T-cell (primary cell): Measurements from ENCODE around the gene IFT172. TPM values are rescaled to one million over a fixed set of nuclear protein-coding genes. Genes with fewer than 3 reads are reported as not detected.
A peak's percentile ranks its signal among the peaks of the same experiment; 100 is the strongest.

Experiments used
- ATAC-seq, 4 experiments: fragments of 200-7000 bp in 3 of 4; fragments of 150-1000 bp in 1 of 4; cut with Tn5 transposase; replicated peaks in 1 of 4; 1 replicate in 3 of 4; 2 replicates in 1 of 4; pipeline ENCODE4 v1.10.0; 2021; ENCODE audit warnings: moderate library complexity in 3 of 4, mild to moderate bottlenecking in 2 of 4, moderate number of reproducible peaks in 1 of 4
- CTCF ChIA-PET, 2 donors: fragments of 300-600 bp; sonication (Branson Sonifier 250); formaldehyde crosslinking; loops; one replicate each; lab custom pipeline; 2022; ENCODE audit warnings: antibody characterized with exemption in 2 of 2; lab: Charles Lee
- POLR2A ChIA-PET, 2 donors: fragments of 300-600 bp; sonication (Branson Sonifier 250); formaldehyde crosslinking; loops; one replicate each; lab custom pipeline; 2022; ENCODE audit warnings: antibody characterized with exemption in 2 of 2; lab: Charles Lee
- DNase-seq, 35 experiments: peaks; one replicate each; pipeline versions ENCODE4 v3.0.0 to v3.0.0-alpha.2; 2013 to 2023
- H3K27ac ChIP-seq: one replicate; pipeline ENCODE4 v1.5.1; 2013; ENCODE audit warnings: low read length
- H3K27me3 ChIP-seq, 2 experiments: replicated peaks in 1 of 2; 1 replicate in 1 of 2; 2 replicates in 1 of 2; pipeline versions ENCODE4 v1.6.1 to v1.7.0; 2013; ENCODE audit warnings: low read length in 1 of 2, mixed read lengths in 1 of 2; ENCODE audit not compliant: control insufficient read depth in 2 of 2, insufficient read depth in 2 of 2; ENCODE audit errors: extremely low read depth in 1 of 2
- H3K36me3 ChIP-seq, 2 donors: 1 replicate in 1 of 2; 2 replicates in 1 of 2; pipeline versions ENCODE4 v1.6.1 to v1.7.0; 2013; ENCODE audit warnings: low read length in 1 of 2; ENCODE audit not compliant: control insufficient read depth in 2 of 2, insufficient read depth in 1 of 2; ENCODE audit errors: extremely low read depth in 1 of 2
- H3K4me1 ChIP-seq, 2 experiments: 1 replicate in 1 of 2; 2 replicates in 1 of 2; pipeline versions ENCODE4 v1.6.1 to v1.7.0; 2013; ENCODE audit warnings: low read length in 2 of 2, mixed read lengths in 1 of 2; ENCODE audit not compliant: insufficient read depth in 2 of 2, control insufficient read depth in 1 of 2; ENCODE audit errors: extremely low read depth in 1 of 2
- H3K4me3 ChIP-seq, 2 donors: 1 replicate in 1 of 2; 2 replicates in 1 of 2; pipeline versions ENCODE4 v1.5.1 to v1.7.0; 2013; ENCODE audit warnings: mild to moderate bottlenecking in 2 of 2, low read length in 1 of 2, moderate library complexity in 1 of 2; ENCODE audit not compliant: control insufficient read depth in 1 of 2; ENCODE audit errors: extremely low read depth in 1 of 2
- H3K9me3 ChIP-seq: 2 replicates; pipeline ENCODE4 v1.7.0; 2013
- H3K27ac Mint-ChIP-seq, 2 donors: one replicate each; pipeline ENCODE4 v1.8.0; 2020 to 2021; ENCODE audit warnings: mild to moderate bottlenecking in 2 of 2, mixed read lengths in 2 of 2
- H3K27me3 Mint-ChIP-seq, 2 donors: one replicate each; pipeline ENCODE4 v1.8.0; 2021 to 2022; ENCODE audit warnings: mixed read lengths in 2 of 2
- H3K36me3 Mint-ChIP-seq: one replicate; pipeline ENCODE4 v1.8.0; 2021; ENCODE audit warnings: mixed read lengths
- H3K4me1 Mint-ChIP-seq, 3 donors: one replicate each; pipeline ENCODE4 v1.8.0; 2020 to 2022; ENCODE audit warnings: mixed read lengths in 3 of 3, mild to moderate bottlenecking in 1 of 3
- H3K4me3 Mint-ChIP-seq, 3 donors: one replicate each; pipeline ENCODE4 v1.8.0; 2020 to 2022; ENCODE audit warnings: mild to moderate bottlenecking in 3 of 3, mixed read lengths in 3 of 3, moderate library complexity in 3 of 3
- H3K9me3 Mint-ChIP-seq, 3 donors: one replicate each; pipeline ENCODE4 v1.8.0; 2020 to 2022; ENCODE audit warnings: mixed read lengths in 3 of 3
- WGBS: methylation state at CpG from one replicate; pipeline ENCODE4 v1.1.5; 2013; ENCODE audit warnings: missing lambda C conversion rate; ENCODE audit not compliant: insufficient coverage; 5-methylcytosine and 5-hydroxymethylcytosine counted together
- total RNA-seq, 35 experiments: library from RNA in 6 of 35; stranded (reverse) in 6 of 35; fragments of 120-200 nt in 1 of 35; gene quantifications; one replicate each; pipeline versions ENCODE4 v1.2.1 to v1.2.4 and lab custom pipeline; 2013 to 2026

The IFT172 gene
- total RNA-seq, 5 donors from 2014 or later (not counting 1 experiment from before 2014, with no cell fraction given): 14.6 to 25.3 (median 17.3) TPM

DNA sequence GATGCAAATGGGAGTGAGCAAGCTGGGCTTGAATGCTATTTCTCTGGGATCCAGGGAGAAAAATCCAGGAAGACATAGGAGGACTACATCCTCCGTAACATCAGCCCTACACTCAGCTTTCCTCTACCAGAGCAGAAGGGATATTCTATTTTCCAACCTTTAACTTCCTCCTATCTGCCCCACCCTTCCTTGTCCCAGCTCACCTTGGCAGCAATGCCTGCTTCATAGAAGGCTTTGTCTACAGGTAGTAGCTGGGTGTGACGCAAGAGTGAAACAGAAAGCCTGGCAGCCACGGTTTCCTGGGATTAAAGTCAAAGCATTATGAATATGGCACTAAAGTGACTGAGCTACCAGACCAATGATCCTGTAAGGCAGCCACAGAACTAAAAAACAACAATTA lies 43.5 kb downstream of the IFT172 start:
- peaks cover 15 to 30% of the 10 kb centered on the region in 2 donors for H3K36me3 ChIP-seq
- no peak for ATAC-seq
- H3K27me3 Mint-ChIP-seq: no peaks in the 10 kb centered on the region
- H3K4me1 ChIP-seq: peaks cover 3 to 4% of the 10 kb centered on the region in 2 experiments
- H3K27ac ChIP-seq: no peak overlapping the region
- no peak overlapping the region for H3K4me3 Mint-ChIP-seq
- H3K4me3 ChIP-seq: no peak overlapping the region
- peak overlapping the region in 1 of 2 donors; percentile 61 for H3K27ac Mint-ChIP-seq
- ChIA-PET POLR2A (interaction anchor here in 1 of 2 donors (0.6 kb wide), 1 partner anchor 185 kb away, joined by 4 read pairs; no protein-coding TSS in a partner anchor), CTCF (interaction anchor here (0.7 to 0.9 kb wide), 2 partner anchors 16 to 17 kb away, joined by 3 to 6 read pairs; no protein-coding TSS in a partner anchor)
- DNase-seq: no peak
- WGBS: no CpG with 5 or more reads among the region's 3 CpGs
- H3K9me3 Mint-ChIP-seq: no peaks in the 10 kb centered on the region
- no peaks in the 10 kb centered on the region for H3K9me3 ChIP-seq
- peaks cover 5 to 15% (median 9%) of the 10 kb centered on the region in 3 donors for H3K4me1 Mint-ChIP-seq
- H3K27me3 ChIP-seq: no peaks in the 10 kb centered on the region
- H3K36me3 Mint-ChIP-seq: peaks cover 35% of the 10 kb centered on the region

DNA sequence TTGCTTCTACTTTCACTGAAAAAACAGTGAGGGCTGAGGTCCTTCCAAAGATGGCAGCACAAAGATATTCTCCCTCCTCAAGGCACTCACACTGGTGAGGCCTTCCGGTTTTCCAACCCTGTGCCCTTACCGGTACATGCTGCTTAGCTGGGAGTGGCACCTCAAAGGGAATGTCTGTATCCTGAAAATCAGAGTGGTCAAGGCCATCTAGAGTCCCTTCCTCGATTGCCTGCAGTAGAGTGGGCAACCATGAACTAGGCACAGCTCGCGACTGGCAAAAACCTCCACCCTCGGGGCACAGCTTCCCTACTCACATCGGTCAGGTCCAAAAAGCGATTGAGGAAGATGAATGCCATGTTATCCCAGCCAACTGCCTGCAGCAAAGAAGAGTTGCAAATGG lies 43.9 kb downstream of the IFT172 start:
- peaks cover 37% of the 10 kb centered on the region for H3K36me3 Mint-ChIP-seq
- Histone ChIP-seq H3K4me3 (no peak overlapping the region), H3K27ac (no peak overlapping the region), H3K9me3 (no peaks in the 10 kb centered on the region), H3K4me1 (peaks cover 3 to 4% of the 10 kb centered on the region in 2 experiments), H3K27me3 (no peaks in the 10 kb centered on the region), H3K36me3 (peaks cover 18 to 34% of the 10 kb centered on the region in 2 donors)
- peak overlapping the region; percentile 31 to 61 for H3K27ac Mint-ChIP-seq
- no peaks in the 10 kb centered on the region for H3K9me3 Mint-ChIP-seq
- no peak overlapping the region for H3K4me3 Mint-ChIP-seq
- no peak for ATAC-seq
- ChIA-PET POLR2A (no interaction called here), CTCF (interaction anchor here (0.7 to 0.9 kb wide), 2 partner anchors 15 to 16 kb away, joined by 3 to 6 read pairs; no protein-coding TSS in a partner anchor)
- no peaks in the 10 kb centered on the region for H3K27me3 Mint-ChIP-seq
- no peak for DNase-seq
- 88% methylated on average over 3 of the region's 8 CpGs for WGBS
- peaks cover 5 to 15% (median 9%) of the 10 kb centered on the region in 3 donors for H3K4me1 Mint-ChIP-seq

DNA sequence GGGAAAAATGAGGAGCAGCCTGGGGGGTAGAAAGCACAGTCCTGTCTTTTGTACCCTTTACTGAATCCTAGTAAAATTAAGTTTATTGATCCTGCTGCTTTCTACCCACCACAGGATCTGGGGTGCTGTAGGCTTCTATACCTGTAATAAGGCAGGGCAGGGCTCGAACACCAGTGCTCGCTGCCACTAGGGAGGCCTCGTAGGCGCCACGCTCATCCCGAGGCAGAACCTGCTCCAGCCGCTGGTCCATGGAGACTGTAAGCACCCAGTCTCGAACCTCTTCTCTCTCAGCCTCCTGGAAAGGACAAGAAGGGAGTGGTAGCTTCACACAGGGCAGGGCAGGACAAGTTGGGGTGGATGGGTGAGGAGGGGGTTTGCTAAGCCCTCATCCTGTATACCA lies 44.4 kb downstream of the IFT172 start:
- no peak overlapping the region for H3K27ac ChIP-seq
- peaks cover 5 to 15% (median 9%) of the 10 kb centered on the region in 3 donors for H3K4me1 Mint-ChIP-seq
- DNase-seq (no peak), ATAC-seq (no peak)
- H3K4me3 ChIP-seq: no peak overlapping the region
- 95% methylated on average over 7 of the region's 8 CpGs for WGBS
- no peaks in the 10 kb centered on the region for H3K27me3 ChIP-seq
- no peak overlapping the region for H3K4me3 Mint-ChIP-seq
- peaks cover 41% of the 10 kb centered on the region for H3K36me3 Mint-ChIP-seq
- peaks cover 3 to 4% of the 10 kb centered on the region in 2 experiments for H3K4me1 ChIP-seq
- CTCF ChIA-PET: interaction anchor here in 1 of 2 donors (0.7 kb wide), 1 partner anchor 15 kb away, joined by 6 read pairs; no protein-coding TSS in a partner anchor
- peaks cover 21 to 39% of the 10 kb centered on the region in 2 donors for H3K36me3 ChIP-seq
- H3K27ac Mint-ChIP-seq: no peak overlapping the region
- no peaks in the 10 kb centered on the region for H3K27me3 Mint-ChIP-seq
- POLR2A ChIA-PET: no interaction called here
- H3K9me3 Mint-ChIP-seq: no peaks in the 10 kb centered on the region
- no peaks in the 10 kb centered on the region for H3K9me3 ChIP-seq

DNA sequence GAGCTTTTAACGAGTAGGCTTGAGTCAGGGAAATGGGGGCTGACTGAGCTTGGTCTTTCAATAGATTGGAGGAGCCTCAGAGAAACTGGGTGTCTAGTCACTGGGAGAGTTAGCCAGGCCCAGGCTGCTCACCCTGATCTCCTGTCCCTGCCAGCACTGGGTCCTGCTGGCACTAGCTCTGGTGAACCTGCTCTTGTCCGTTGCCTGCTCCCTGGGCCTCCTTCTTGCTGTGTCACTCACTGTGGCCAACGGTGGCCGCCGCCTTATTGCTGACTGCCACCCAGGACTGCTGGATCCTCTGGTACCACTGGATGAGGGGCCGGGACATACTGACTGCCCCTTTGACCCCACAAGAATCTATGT lies 46.6 kb downstream of the IFT172 start:
- Mint-ChIP-seq H3K4me3 (peak overlapping the region in 1 of 3 donors; percentile 46), H3K9me3 (no peaks in the 10 kb centered on the region), H3K36me3 (peaks cover 45% of the 10 kb centered on the region), H3K4me1 (peaks cover 5 to 15% (median 9%) of the 10 kb centered on the region in 3 donors), H3K27me3 (no peaks in the 10 kb centered on the region), H3K27ac (peak overlapping the region; percentile 28 to 60)
- Histone ChIP-seq H3K36me3 (peaks cover 18 to 43% of the 10 kb centered on the region in 2 donors), H3K9me3 (no peaks in the 10 kb centered on the region), H3K27me3 (no peaks in the 10 kb centered on the region), H3K4me3 (no peak overlapping the region), H3K27ac (no peak overlapping the region), H3K4me1 (peaks cover 3 to 4% of the 10 kb centered on the region in 2 experiments)
- POLR2A ChIA-PET: no interaction called here
- DNase-seq (no peak), ATAC-seq (peak in 3 of 4 experiments; percentile 5 to 17 (median 11))
- CTCF ChIA-PET: interaction anchor here in 1 of 2 donors (0.6 kb wide), 1 partner anchor 13 kb away, joined by 3 read pairs; no protein-coding TSS in a partner anchor
- 95% methylated on average over 6 of the region's 6 CpGs for WGBS

DNA sequence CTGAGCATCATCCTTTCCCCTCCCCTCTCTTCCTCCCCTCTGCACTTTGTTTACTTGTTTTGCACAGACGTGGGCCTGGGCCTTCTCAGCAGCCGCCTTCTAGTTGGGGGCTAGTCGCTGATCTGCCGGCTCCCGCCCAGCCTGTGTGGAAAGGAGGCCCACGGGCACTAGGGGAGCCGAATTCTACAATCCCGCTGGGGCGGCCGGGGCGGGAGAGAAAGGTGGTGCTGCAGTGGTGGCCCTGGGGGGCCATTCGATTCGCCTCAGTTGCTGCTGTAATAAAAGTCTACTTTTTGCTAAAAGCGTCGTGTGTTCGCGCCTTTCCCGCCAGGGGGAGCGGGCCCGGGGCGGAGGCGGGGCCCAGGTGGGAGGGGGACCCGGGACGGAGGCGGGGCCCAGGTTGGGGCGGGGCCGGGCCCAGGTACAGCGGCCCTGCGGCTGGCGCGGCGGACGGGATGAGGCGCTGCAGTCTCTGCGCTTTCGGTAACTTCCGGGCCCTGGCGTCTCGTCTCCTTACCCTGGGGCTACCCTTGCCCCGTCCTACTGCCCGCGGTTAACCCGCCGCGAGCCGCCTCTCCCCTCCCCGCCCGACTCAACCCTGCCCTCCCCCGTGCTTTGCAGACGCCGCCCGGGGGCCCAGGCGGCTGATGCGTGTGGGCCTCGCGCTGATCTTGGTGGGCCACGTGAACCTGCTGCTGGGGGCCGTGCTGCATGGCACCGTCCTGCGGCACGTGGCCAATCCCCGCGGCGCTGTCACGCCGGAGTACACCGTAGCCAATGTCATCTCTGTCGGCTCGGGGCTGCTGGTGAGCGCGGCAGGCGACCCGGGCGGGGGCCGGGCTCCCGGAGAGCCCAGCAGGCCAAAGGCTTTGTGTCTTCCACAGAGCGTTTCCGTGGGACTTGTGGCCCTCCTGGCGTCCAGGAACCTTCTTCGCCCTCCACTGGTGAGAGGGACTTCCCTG lies 47.3 kb downstream of the IFT172 start, which contains the start of gene KRTCAP3:
TSS of gene KRTCAP3 (plus strand) at position 424 of the 962 bp plus-strand sequence. CDS start at position 456, 32 bp downstream.
- ChIA-PET POLR2A (no interaction called here), CTCF (no interaction called here)
- DNase-seq (peak in 31 of 35 experiments; percentile 6 to 75 (median 53)), ATAC-seq (peak; percentile 79 to 87 (median 84))
- H3K4me1 ChIP-seq: peaks cover 3 to 4% of the 10 kb centered on the region in 2 experiments
- no peaks in the 10 kb centered on the region for H3K27me3 ChIP-seq
- Mint-ChIP-seq H3K4me3 (peak within 1 kb of the TSS in 1 of 3 donors; percentile 46), H3K4me1 (peaks cover 5 to 15% (median 9%) of the 10 kb centered on the region in 3 donors), H3K36me3 (peaks cover 41% of the 10 kb centered on the region), H3K9me3 (no peaks in the 10 kb centered on the region), H3K27me3 (no peaks in the 10 kb centered on the region), H3K27ac (peak within 1 kb of the TSS; percentile 36 to 60)
- H3K36me3 ChIP-seq: peaks cover 18 to 45% of the 10 kb centered on the region in 2 donors
- H3K4me3 ChIP-seq: no peak within 1 kb of the TSS
- H3K27ac ChIP-seq: no peak within 1 kb of the TSS
- 90% methylated on average over 67 of the region's 80 CpGs for WGBS
- no peaks in the 10 kb centered on the region for H3K9me3 ChIP-seq

DNA sequence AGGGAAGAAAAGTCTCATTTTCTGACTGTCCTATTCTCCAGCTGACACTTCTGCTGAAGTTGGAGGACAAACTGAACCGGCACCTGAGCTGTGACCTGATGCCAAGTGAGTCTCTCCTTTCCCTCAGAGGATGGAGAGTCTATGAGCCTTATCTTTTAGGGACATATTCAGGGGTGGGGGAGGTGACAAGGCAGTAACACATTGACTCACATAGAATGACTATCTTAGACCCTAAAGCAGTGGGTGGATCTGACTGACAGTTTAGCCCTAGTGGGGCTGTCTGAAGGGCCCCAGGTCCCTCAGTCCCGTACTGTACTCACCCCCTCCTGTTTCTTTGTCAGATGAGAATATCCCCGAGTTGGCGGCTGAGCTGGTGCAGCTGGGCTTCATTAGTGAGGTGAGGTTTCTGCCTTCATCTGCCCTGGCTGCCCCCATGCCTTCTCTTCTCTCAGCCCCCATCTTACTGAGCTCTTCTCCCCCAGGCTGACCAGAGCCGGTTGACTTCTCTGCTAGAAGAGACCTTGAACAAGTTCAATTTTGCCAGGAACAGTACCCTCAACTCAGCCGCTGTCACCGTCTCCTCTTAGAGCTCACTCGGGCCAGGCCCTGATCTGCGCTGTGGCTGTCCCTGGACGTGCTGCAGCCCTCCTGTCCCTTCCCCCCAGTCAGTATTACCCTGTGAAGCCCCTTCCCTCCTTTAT lies 48.2 kb downstream of the IFT172 start:
- Histone ChIP-seq H3K36me3 (peaks cover 14 to 53% of the 10 kb centered on the region in 2 donors), H3K4me3 (no peak overlapping the region), H3K4me1 (peaks cover 3 to 4% of the 10 kb centered on the region in 2 experiments), H3K9me3 (no peaks in the 10 kb centered on the region), H3K27ac (no peak overlapping the region), H3K27me3 (no peaks in the 10 kb centered on the region)
- Mint-ChIP-seq H3K36me3 (peaks cover 45% of the 10 kb centered on the region), H3K4me1 (peaks cover 5 to 15% (median 9%) of the 10 kb centered on the region in 3 donors), H3K4me3 (no peak overlapping the region), H3K27ac (no peak overlapping the region), H3K9me3 (no peaks in the 10 kb centered on the region), H3K27me3 (no peaks in the 10 kb centered on the region)
- WGBS: 96% methylated on average over 5 of the region's 10 CpGs
- POLR2A ChIA-PET: no interaction called here
- DNase-seq: no peak
- CTCF ChIA-PET: no interaction called here
- no peak for ATAC-seq
